OCI-LY7 (cell line): ENCODE measurements around the gene PRR30. TPM values are rescaled to one million over a fixed set of nuclear protein-coding genes. Genes with fewer than 3 reads are reported as not detected.
"Not testable (repeated sequence)": the region's sequence is repeated elsewhere in the genome, so short reads cannot be mapped to it uniquely, and the experiment has no call there.

Experiments
- BruUV-seq: library from RNA; stranded (reverse); fragments of 400-500 nt; replicated peaks from 2 replicates; lab custom pipeline; 2021; lab: Mats Ljungman, UMichigan
- CTCF ChIA-PET: fragments of 300-600 bp; sonication (Branson Sonifier 250); formaldehyde crosslinking; loops from one replicate; lab custom pipeline; 2022; ENCODE audit warnings: antibody characterized with exemption; ENCODE audit not compliant: unreplicated experiment; lab: Charles Lee
- POLR2A ChIA-PET: fragments of 300-600 bp; sonication (Branson Sonifier 250); formaldehyde crosslinking; loops from one replicate; lab custom pipeline; 2022; ENCODE audit warnings: antibody characterized with exemption; lab: Charles Lee
- DNase-seq: peaks from one replicate; pipeline ENCODE4 v3.0.0-alpha.2; 2015; ENCODE audit warnings: low spot score
- H2AFZ ChIP-seq: fragments of 200-600 bp; sonication (generic), shearing (Covaris generic); 2 replicates; pipeline ENCODE4 v1.6.1; 2014; ENCODE audit warnings: mild to moderate bottlenecking, antibody characterized with exemption, low read length, moderate library complexity
- H3K27ac ChIP-seq: fragments of 200-600 bp; sonication (generic); 2 replicates; pipeline ENCODE4 v1.5.1; 2014; ENCODE audit warnings: mixed run types, low read depth, mild to moderate bottlenecking, moderate library complexity, low read length, inconsistent platforms; ENCODE audit not compliant: poor library complexity, severe bottlenecking
- H3K36me3 ChIP-seq: fragments of 200-600 bp; sonication (generic); 2 replicates; pipeline ENCODE4 v1.6.1; 2014; ENCODE audit warnings: mild to moderate bottlenecking, antibody characterized with exemption, low read length, moderate library complexity, mixed read lengths; ENCODE audit not compliant: insufficient read depth
- H3K4me1 ChIP-seq: fragments of 200-600 bp; sonication (generic); 2 replicates; pipeline ENCODE4 v1.5.1; 2014; ENCODE audit warnings: mild to moderate bottlenecking, low read length; ENCODE audit not compliant: insufficient read depth, poor library complexity, severe bottlenecking
- H3K4me2 ChIP-seq: fragments of 200-600 bp; sonication (generic); 2 replicates; pipeline ENCODE4 v1.6.1; 2014; ENCODE audit warnings: mild to moderate bottlenecking, low read length
- H3K4me3 ChIP-seq: fragments of 200-600 bp; sonication (generic); 2 replicates; pipeline ENCODE4 v1.5.1; 2014; ENCODE audit warnings: mild to moderate bottlenecking, low read depth, low read length; ENCODE audit not compliant: poor library complexity, severe bottlenecking
- H3K79me2 ChIP-seq: fragments of 200-600 bp; sonication (generic); 2 replicates; pipeline ENCODE4 v1.6.1; 2016; ENCODE audit warnings: low read depth, mild to moderate bottlenecking, low read length, moderate library complexity, mixed read lengths; ENCODE audit not compliant: insufficient read depth
- H3K9me2 ChIP-seq: fragments of 200-600 bp; sonication (generic); 2 replicates; pipeline ENCODE4 v1.6.1; 2016; ENCODE audit warnings: mild to moderate bottlenecking, low read length, mixed read lengths; ENCODE audit not compliant: insufficient read depth
- H3K9me3 ChIP-seq: fragments of 200-600 bp; sonication (generic); 2 replicates; pipeline ENCODE4 v1.6.1; 2014; ENCODE audit warnings: mild to moderate bottlenecking, mixed run types, low read length, mixed read lengths
- H4K20me1 ChIP-seq: fragments of 200-600 bp; sonication (generic); 2 replicates; pipeline ENCODE4 v1.6.1; 2014; ENCODE audit warnings: mild to moderate bottlenecking, antibody characterized with exemption, low read length, moderate library complexity, mixed read lengths; ENCODE audit not compliant: insufficient read depth
- EZH2phosphoT487 ChIP-seq: fragments of 200-600 bp; sonication (generic); IDR thresholded peaks from 2 replicates; pipeline ENCODE4 v1.6.1; 2018; ENCODE audit warnings: low read depth, borderline replicate concordance, mild to moderate bottlenecking, mixed run types, antibody characterized with exemption, low read length, moderate library complexity, mixed read lengths
- intact Hi-C: fragments of 100-400 bp; cut with micrococcal nuclease; formaldehyde crosslinking; loops from one replicate; pipeline ENCODE4 v1.10.0; 2022; ENCODE audit not compliant: unreplicated experiment
- total RNA-seq, 2 experiments: library from RNA; depleted of rRNA in 1 of 2; stranded (reverse); fragments of >200 nt in 1 of 2; shearing (Covaris generic) in 1 of 2; gene quantifications; 2 replicates each; pipeline ENCODE4 v1.2.3, GENCODE V29; 2014 to 2022
- TF ChIP-seq, protein P1 (sequence below): fragments of 200-600 bp; sonication (generic); conservative IDR thresholded peaks from 2 replicates; pipeline ENCODE4 v1.5.1; 2014; ENCODE audit warnings: mild to moderate bottlenecking, antibody characterized with exemption, low read length, moderate library complexity, mixed read lengths

PRR30 gene
- total RNA-seq, 2 experiments from 2014 or later: not detected

DNA sequence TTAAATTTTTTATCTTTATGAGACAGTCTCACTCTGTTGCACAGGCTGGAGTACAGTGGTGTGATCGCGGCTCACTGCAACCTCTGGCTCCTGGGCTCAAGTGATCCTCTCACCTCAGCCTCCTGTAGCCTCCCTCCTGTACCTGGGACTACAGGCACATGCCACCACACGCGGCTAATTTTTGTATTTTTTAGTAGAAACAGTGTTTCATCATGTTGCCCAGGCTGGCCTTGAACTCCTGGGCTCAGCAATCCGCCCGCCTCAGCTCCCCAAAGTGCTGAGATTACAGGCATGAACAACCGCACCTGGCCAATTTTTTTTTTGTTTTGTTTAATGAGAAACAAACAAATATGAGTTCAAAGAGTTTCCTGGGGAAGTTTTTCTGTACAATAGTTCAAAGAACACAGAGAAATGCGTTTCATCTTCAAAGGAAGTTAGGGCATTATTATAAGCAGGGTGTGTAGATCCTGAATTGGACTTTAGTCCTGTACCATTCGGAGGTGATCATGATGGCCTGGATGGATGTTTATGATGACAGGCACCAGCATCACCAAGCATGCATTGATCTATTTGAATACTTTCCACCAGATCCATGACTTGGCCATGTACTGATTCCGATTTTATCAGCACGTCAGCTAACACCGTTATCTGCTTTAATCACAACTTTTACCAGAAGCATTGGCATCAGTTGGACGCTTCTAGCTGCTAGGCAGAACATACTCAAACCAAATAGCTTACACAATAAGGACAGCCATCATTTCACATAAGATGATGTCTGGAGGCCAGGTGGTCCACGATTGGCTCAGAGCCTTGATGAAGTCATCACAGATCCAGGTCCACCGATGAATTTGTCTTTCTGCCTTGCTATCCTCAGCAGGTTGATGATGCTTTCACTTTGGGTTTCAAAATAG, 38.5 kb upstream of the PRR30 start:
- no peaks in the 10 kb centered on the region for H3K9me2 ChIP-seq
- POLR2A ChIA-PET: interaction anchor here (0.6 to 3.7 kb wide), 4 partner anchors 8 to 97 kb away, joined by 4 to 24 read pairs (median 10); no protein-coding TSS in a partner anchor
- no TSS peak for BruUV-seq
- H4K20me1 ChIP-seq: no peaks in the 10 kb centered on the region
- H2AFZ ChIP-seq: peak overlapping the region; percentile 71; the same call in 1 of the 2 replicates
- no peaks in the 10 kb centered on the region for H3K36me3 ChIP-seq
- H3K27ac ChIP-seq: peak overlapping the region; percentile 34
- peak overlapping the region; percentile 44 for H3K4me2 ChIP-seq
- intact Hi-C loops: no loop called here
- DNase-seq: peak; percentile 60
- CTCF ChIA-PET: no interaction called here
- H3K4me3 ChIP-seq: peak overlapping the region; percentile 2
- H3K9me3 ChIP-seq: no peaks in the 10 kb centered on the region
- H3K79me2 ChIP-seq: no peaks in the 10 kb centered on the region
- no peak for TF ChIP-seq EZH2phosphoT487
- TF ChIP-seq, protein P1, sequence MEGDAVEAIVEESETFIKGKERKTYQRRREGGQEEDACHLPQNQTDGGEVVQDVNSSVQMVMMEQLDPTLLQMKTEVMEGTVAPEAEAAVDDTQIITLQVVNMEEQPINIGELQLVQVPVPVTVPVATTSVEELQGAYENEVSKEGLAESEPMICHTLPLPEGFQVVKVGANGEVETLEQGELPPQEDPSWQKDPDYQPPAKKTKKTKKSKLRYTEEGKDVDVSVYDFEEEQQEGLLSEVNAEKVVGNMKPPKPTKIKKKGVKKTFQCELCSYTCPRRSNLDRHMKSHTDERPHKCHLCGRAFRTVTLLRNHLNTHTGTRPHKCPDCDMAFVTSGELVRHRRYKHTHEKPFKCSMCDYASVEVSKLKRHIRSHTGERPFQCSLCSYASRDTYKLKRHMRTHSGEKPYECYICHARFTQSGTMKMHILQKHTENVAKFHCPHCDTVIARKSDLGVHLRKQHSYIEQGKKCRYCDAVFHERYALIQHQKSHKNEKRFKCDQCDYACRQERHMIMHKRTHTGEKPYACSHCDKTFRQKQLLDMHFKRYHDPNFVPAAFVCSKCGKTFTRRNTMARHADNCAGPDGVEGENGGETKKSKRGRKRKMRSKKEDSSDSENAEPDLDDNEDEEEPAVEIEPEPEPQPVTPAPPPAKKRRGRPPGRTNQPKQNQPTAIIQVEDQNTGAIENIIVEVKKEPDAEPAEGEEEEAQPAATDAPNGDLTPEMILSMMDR: no peak
- H3K4me1 ChIP-seq: peaks cover 60% of the 10 kb centered on the region

DNA sequence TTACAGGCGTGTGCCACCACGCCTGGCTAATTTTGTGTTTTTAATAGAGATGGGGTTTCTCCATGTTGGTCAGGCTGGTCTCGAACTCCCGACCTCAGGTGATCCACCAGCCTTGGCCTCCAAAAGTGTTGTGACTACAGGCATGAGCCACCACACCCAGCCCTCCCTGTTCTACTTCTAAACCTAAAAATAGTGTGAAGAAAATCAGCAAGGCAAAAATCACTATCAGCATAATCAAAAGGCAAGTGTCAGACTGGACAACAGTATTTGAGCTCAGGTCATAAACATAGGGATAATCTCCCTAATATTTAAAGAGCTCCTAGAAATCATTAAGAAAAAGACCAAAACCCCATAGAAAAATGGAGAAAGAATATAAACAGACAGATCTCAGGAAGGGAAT, 36.6 kb upstream of the PRR30 start:
- Histone ChIP-seq H2AFZ (peak overlapping the region; percentile 58; the same call in 1 of the 2 replicates), H3K4me2 (peak overlapping the region; percentile 36; the same call in 1 of the 2 replicates), H3K4me1 (peaks cover 77% of the 10 kb centered on the region)
- H4K20me1 ChIP-seq, H3K9me2 ChIP-seq, H3K27ac ChIP-seq, BruUV-seq, DNase-seq, H3K36me3 ChIP-seq, H3K4me3 ChIP-seq, H3K79me2 ChIP-seq, H3K9me3 ChIP-seq, intact Hi-C loops: not testable (repeated sequence)
- ChIA-PET CTCF (interaction anchor here (1.2 kb wide), 2 partner anchors 11 to 76 kb away, joined by 3 to 4 read pairs; no protein-coding TSS in a partner anchor), POLR2A (interaction anchor here (1.2 to 3.7 kb wide), 5 partner anchors 10 to 52 kb away, joined by 3 to 24 read pairs (median 11); partner anchors contain the start of genes PREB and TCF23)

DNA sequence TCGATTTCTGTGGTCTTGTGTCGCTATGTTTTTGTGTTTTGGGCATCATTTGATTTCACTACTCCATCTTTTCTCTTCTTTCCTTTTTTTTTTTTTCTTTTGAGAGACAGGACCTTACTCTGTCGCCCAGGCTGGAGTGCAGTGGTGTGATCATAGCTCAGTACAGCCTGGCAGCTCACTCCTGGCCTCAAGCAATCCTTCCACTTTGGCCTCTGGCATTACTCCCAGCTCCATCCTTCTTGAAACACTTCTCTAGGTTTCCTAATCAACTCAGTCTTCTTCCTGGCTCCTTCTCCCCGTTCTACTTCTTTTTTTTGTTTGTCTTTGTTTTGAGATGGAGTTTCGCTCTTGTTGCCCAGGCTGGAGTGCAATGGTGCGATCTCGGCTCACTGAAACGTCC, 36.1 kb upstream of the PRR30 start:
- no peak overlapping the region for H3K4me3 ChIP-seq
- peak overlapping the region; percentile 44; the same call in 1 of the 2 replicates for H3K4me2 ChIP-seq
- H3K36me3 ChIP-seq: no peaks in the 10 kb centered on the region
- H3K27ac ChIP-seq: peak overlapping the region; percentile 18
- no TSS peak for BruUV-seq
- no peaks in the 10 kb centered on the region for H3K79me2 ChIP-seq
- no peak for DNase-seq
- H2AFZ ChIP-seq: peak overlapping the region; percentile 84; the same call in 1 of the 2 replicates
- TF ChIP-seq, protein P1: no peak
- no peak for TF ChIP-seq EZH2phosphoT487
- CTCF ChIA-PET: interaction anchor here (1.2 kb wide), 2 partner anchors 11 to 75 kb away, joined by 3 to 4 read pairs; no protein-coding TSS in a partner anchor
- POLR2A ChIA-PET: interaction anchor here (0.5 to 3.7 kb wide), 10 partner anchors 11 to 786 kb away, joined by 3 to 24 read pairs (median 4); partner anchors contain the start of genes PREB and TCF23
- no peaks in the 10 kb centered on the region for H3K9me2 ChIP-seq
- no peaks in the 10 kb centered on the region for H4K20me1 ChIP-seq
- no peaks in the 10 kb centered on the region for H3K9me3 ChIP-seq
- intact Hi-C loops: no loop called here
- peaks cover 82% of the 10 kb centered on the region for H3K4me1 ChIP-seq
